ENCODE data around the gene YES1.
"Not testable (repeated sequence)": the region's sequence is repeated elsewhere in the genome, so short reads cannot be mapped to it uniquely, and the experiment has no call there.

The YES1 gene

DNA sequence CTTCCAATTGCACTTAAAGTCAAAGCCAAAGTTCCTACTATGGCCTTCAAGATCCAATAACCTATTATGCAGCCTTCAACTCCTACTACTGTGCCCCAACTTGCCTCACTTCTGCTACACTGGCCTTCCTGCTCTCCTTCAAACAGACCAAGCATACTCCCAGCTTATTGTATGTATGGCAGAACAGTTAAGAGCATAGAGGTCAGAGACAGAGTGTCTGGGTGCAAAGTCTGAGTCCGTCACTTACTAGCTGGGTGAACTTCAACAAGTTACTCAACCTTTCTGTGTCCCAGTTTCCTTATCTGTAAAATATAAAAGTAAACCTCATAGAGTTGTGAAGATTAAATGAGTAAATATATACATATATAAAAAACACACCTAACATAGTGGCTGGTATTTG is 37.2 kb downstream of the YES1 start:
- H3K36me3 ChIP-seq (ENCODE audit: control insufficient read depth in 1 of 2, insufficient read depth in 2 of 2, low read length in 2 of 2) = no peaks in the 10 kb centered on the region
- no peaks in the 10 kb centered on the region for H3K27me3 ChIP-seq (ENCODE audit: low read depth, low read length)
- no peak overlapping the region for H3K27ac ChIP-seq (ENCODE audit: low read length)
- peaks cover 0 to 7% of the 10 kb centered on the region in 2 donors for H3K4me1 ChIP-seq (ENCODE audit: control insufficient read depth in 1 of 2, insufficient read depth in 2 of 2, low read length in 2 of 2)
- no peaks in the 10 kb centered on the region for H3K9me3 ChIP-seq (ENCODE audit: control insufficient read depth in 1 of 2, low read length in 2 of 2)
- no peak overlapping the region for H3K4me3 ChIP-seq (ENCODE audit: low read depth in 1 of 2, low read length in 2 of 2)

DNA sequence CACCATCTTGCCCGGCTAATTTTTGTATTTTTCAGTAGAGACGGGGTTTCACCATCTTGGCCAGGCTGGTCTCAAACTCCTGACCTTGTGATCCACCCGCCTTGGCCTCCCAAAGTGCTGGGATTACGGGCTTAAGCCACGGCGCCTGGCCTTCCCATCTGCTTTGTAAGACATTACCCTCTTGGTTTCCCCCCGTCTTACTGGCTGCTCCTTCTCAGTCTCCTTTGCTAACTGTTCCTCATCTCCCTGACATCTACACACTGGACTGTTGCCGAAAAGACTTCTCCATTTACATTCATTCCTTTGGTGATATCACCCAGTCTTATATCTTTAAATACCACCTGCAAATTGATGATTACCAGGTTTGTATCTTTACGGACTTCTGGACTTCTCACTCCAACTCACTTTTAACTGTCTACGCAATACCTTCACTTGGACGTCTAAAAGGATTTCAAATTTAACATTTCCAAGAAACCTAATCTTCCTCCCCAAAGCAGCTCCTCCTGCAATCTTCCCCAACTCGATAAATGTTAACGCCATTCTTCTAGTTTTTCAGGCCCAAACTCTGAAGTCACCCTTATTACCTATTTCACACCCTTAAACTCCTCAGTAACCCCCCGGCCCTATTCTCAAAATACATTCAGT is 37.9 kb downstream of the YES1 start:
- Histone ChIP-seq H3K27ac (ENCODE audit: low read length) (no peak overlapping the region), H3K9me3 (ENCODE audit: control insufficient read depth in 1 of 2, low read length in 2 of 2) (no peaks in the 10 kb centered on the region), H3K4me1 (ENCODE audit: control insufficient read depth in 1 of 2, insufficient read depth in 2 of 2, low read length in 2 of 2) (peaks cover 0 to 7% of the 10 kb centered on the region in 2 donors), H3K36me3 (ENCODE audit: control insufficient read depth in 1 of 2, insufficient read depth in 2 of 2, low read length in 2 of 2) (no peaks in the 10 kb centered on the region), H3K4me3 (ENCODE audit: low read depth in 1 of 2, low read length in 2 of 2) (no peak overlapping the region), H3K27me3 (ENCODE audit: low read depth, low read length) (no peaks in the 10 kb centered on the region)

DNA sequence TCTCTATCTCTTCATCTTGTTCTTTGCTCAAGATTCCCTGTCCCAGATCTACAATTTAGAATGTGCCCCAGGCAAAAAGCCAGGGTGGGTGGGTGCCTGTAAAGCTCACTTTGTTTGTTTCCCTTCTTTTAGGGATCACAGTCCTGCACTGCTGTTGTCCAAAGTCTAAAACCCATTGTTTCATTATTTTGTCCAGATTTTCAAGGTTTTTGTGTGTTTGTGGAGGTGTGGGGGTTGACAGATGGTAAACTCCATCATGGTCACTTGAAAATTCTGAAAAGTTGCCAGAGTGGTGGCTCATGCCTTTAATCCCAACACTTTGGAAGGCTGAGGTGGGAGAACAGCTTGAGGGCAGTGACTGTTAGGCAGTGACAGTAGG is 41.5 kb downstream of the YES1 start:
- no peak overlapping the region for H3K27ac ChIP-seq (ENCODE audit: low read length)
- H3K9me3 ChIP-seq (ENCODE audit: control insufficient read depth in 1 of 2, low read length in 2 of 2) = no peaks in the 10 kb centered on the region
- no peaks in the 10 kb centered on the region for H3K4me1 ChIP-seq (ENCODE audit: control insufficient read depth in 1 of 2, insufficient read depth in 2 of 2, low read length in 2 of 2)
- H3K36me3 ChIP-seq (ENCODE audit: control insufficient read depth in 1 of 2, insufficient read depth in 2 of 2, low read length in 2 of 2) = no peaks in the 10 kb centered on the region
- H3K27me3 ChIP-seq (ENCODE audit: low read depth, low read length) = no peaks in the 10 kb centered on the region
- H3K4me3 ChIP-seq (ENCODE audit: low read depth in 1 of 2, low read length in 2 of 2) = no peak overlapping the region

DNA sequence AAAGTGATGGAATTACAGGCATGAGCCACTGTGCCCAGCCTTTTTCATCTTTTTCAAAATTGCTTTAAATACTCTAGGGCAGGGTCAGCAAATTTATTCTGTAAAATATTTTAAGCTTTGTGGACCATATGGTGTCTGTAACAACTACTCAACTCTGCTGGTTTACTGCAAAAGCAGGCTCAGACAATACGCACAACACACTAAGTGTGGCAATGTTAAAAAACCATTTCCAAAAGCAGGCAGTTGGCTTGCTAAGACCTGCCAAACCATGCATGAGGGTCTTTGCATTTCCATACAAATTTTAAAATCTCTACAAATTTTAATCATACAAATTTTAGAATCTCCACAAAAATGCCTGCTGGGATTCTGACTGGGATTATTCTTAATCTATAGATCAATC is 44.1 kb downstream of the YES1 start:
- H3K27me3 ChIP-seq (ENCODE audit: low read depth, low read length) = no peaks in the 10 kb centered on the region
- no peaks in the 10 kb centered on the region for H3K9me3 ChIP-seq (ENCODE audit: control insufficient read depth in 1 of 2, low read length in 2 of 2)
- no peak overlapping the region for H3K27ac ChIP-seq (ENCODE audit: low read length)
- no peaks in the 10 kb centered on the region for H3K36me3 ChIP-seq (ENCODE audit: control insufficient read depth in 1 of 2, insufficient read depth in 2 of 2, low read length in 2 of 2)
- no peaks in the 10 kb centered on the region for H3K4me1 ChIP-seq (ENCODE audit: control insufficient read depth in 1 of 2, insufficient read depth in 2 of 2, low read length in 2 of 2)
- no peak overlapping the region for H3K4me3 ChIP-seq (ENCODE audit: low read depth in 1 of 2, low read length in 2 of 2)

DNA sequence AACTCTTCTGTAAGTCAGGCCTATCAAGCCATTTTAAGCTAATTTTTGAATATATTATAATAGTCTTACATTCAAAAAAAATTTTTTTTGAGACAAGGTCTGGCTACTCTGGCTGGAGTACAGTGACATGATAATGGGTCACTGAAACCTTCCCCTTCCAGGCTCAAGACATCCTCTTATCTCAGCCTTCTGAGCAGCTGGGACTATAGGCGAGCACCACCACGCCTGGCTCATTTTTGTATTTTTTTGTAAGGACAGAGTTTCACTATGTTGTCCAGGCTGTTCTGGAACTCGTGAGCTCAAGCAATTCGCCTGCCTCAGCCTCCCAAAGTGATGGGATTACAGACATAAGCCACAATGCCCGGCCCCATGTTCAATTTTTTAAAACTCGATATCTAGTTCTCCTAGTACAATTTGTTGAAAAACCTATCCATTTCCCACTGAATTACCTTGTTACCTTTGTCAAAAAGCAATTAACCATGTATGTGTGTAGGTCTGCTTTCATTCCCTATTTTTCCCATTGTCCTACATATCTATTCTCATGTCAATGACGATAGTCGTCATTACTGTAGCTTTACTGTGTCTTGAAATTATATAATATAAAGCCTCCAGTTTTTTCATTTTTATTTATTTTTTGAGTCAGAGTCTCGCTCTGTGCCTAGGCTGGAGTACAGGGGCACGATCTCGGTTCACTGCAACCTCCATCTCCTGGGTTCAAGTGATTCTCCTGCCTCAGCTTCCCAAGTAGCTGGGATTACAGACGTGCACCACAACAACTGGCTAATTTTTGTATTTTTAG is 44.8 kb downstream of the YES1 start:
- Histone ChIP-seq H3K9me3 (ENCODE audit: control insufficient read depth in 1 of 2, low read length in 2 of 2) (no peaks in the 10 kb centered on the region), H3K27ac (ENCODE audit: low read length) (no peak overlapping the region), H3K4me1 (ENCODE audit: control insufficient read depth in 1 of 2, insufficient read depth in 2 of 2, low read length in 2 of 2) (peaks cover 0 to 2% of the 10 kb centered on the region in 2 donors), H3K27me3 (ENCODE audit: low read depth, low read length) (no peaks in the 10 kb centered on the region), H3K4me3 (ENCODE audit: low read depth in 1 of 2, low read length in 2 of 2) (no peak overlapping the region), H3K36me3 (ENCODE audit: control insufficient read depth in 1 of 2, insufficient read depth in 2 of 2, low read length in 2 of 2) (no peaks in the 10 kb centered on the region)

DNA sequence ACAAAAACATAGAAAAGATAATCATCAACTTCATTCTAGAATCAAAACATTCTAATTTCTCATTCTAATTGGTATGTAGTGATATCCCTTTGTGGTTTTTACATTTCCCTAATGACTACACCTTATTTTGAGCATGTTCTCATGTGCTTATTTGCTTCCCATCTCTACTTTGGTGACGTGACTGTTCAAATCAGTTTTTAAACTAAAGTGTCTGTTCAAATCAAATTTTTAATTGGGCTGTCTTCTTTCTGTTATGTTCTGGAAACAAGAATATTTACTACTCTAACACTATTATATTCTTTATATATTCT is 45.5 kb downstream of the YES1 start:
- no peak overlapping the region for H3K27ac ChIP-seq (ENCODE audit: low read length)
- no peaks in the 10 kb centered on the region for H3K27me3 ChIP-seq (ENCODE audit: low read depth, low read length)
- no peaks in the 10 kb centered on the region for H3K9me3 ChIP-seq (ENCODE audit: control insufficient read depth in 1 of 2, low read length in 2 of 2)
- peaks cover 0 to 2% of the 10 kb centered on the region in 2 donors for H3K4me1 ChIP-seq (ENCODE audit: control insufficient read depth in 1 of 2, insufficient read depth in 2 of 2, low read length in 2 of 2)
- no peak overlapping the region for H3K4me3 ChIP-seq (ENCODE audit: low read depth in 1 of 2, low read length in 2 of 2)
- H3K36me3 ChIP-seq (ENCODE audit: control insufficient read depth in 1 of 2, insufficient read depth in 2 of 2, low read length in 2 of 2) = no peaks in the 10 kb centered on the region

DNA sequence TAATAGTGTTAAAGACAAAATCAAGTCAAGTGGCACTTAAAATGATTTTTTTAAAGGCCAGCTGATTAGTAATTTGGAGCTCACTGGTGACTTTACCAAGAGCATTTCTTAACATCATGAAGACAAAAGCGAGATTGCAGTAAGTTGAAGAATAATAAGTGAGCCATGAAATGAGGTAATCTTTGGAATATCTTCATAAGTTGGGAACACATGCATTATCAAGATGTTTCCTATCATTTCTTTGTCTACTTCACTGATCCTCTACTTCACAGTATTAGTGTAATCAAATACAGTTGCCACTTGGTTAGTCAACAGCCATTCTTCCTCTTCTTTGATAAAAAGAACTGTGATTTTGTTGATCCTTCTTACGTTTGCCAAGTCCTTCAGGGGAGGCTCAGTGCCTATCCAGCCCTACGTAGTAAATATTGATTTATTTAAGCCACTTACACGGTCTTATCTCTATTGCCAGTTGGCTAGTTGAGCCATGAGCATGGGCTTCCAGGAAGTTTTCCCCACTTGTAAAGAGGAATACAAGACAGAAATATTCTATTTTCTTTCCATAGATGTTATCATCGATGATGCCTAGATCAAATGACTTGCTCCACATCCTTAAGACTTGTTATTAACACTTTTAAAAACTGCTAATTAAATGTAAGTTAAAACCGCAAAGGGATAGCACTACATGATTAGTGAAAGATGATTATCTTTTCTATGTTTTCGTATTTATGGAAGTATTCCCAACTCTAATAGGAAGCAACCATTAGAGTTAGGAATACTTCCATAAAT is 46.1 kb downstream of the YES1 start:
- H3K4me1 ChIP-seq (ENCODE audit: control insufficient read depth in 1 of 2, insufficient read depth in 2 of 2, low read length in 2 of 2) = peaks cover 0 to 2% of the 10 kb centered on the region in 2 donors
- no peak overlapping the region for H3K4me3 ChIP-seq (ENCODE audit: low read depth in 1 of 2, low read length in 2 of 2)
- no peaks in the 10 kb centered on the region for H3K27me3 ChIP-seq (ENCODE audit: low read depth, low read length)
- no peak overlapping the region for H3K27ac ChIP-seq (ENCODE audit: low read length)
- no peaks in the 10 kb centered on the region for H3K9me3 ChIP-seq (ENCODE audit: control insufficient read depth in 1 of 2, low read length in 2 of 2)
- H3K36me3 ChIP-seq (ENCODE audit: control insufficient read depth in 1 of 2, insufficient read depth in 2 of 2, low read length in 2 of 2) = no peaks in the 10 kb centered on the region

DNA sequence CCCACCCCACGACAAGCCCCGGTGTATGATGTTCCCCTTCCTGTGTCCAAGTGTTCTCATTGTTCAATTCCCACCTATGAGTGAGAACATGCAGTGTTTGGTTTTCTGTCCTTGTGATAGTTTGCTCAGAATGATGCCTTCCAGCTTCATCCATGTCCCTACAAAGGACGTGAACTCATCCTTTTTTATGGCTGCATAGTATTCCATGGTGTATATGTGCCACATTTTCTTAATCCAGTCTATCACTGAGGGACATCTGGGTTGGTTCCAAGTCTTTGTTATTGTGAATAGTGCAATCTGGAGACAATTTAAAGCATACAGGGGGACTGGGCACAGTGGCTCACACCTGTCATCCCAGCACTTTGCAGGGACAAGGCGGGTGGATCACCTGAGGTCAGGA is 52.2 kb downstream of the YES1 start:
- not testable (repeated sequence) for H3K4me1 ChIP-seq (ENCODE audit: control insufficient read depth in 1 of 2, insufficient read depth in 2 of 2, low read length in 2 of 2); H3K27me3 ChIP-seq (ENCODE audit: low read depth, low read length); H3K36me3 ChIP-seq (ENCODE audit: control insufficient read depth in 1 of 2, insufficient read depth in 2 of 2, low read length in 2 of 2); H3K9me3 ChIP-seq (ENCODE audit: control insufficient read depth in 1 of 2, low read length in 2 of 2); H3K4me3 ChIP-seq (ENCODE audit: low read depth in 1 of 2, low read length in 2 of 2); H3K27ac ChIP-seq (ENCODE audit: low read length)

DNA sequence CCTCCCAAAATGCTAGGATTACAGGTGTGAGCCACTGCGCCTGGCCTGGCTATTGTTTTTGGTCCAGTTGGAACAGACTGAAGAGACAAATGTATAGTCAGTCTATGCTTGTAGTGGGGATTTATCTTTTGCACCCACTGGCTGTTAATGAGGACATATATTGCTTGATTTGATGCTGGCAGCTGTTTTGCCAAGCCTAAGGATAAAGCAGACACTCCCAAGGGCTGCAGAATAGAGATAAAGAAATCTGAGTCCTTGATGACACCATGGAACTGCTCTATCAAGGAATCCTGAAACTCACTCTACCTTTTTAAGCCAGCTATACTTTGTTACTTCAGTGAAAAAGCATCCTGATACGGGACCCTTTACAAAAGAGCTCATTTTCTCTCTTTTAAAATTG is 56.5 kb downstream of the YES1 start:
- Histone ChIP-seq H3K27ac (ENCODE audit: low read length) (no peak overlapping the region), H3K27me3 (ENCODE audit: low read depth, low read length) (no peaks in the 10 kb centered on the region), H3K9me3 (ENCODE audit: control insufficient read depth in 1 of 2, low read length in 2 of 2) (no peaks in the 10 kb centered on the region), H3K4me1 (ENCODE audit: control insufficient read depth in 1 of 2, insufficient read depth in 2 of 2, low read length in 2 of 2) (no peaks in the 10 kb centered on the region), H3K4me3 (ENCODE audit: low read depth in 1 of 2, low read length in 2 of 2) (no peak overlapping the region), H3K36me3 (ENCODE audit: control insufficient read depth in 1 of 2, insufficient read depth in 2 of 2, low read length in 2 of 2) (peaks cover 0 to 4% of the 10 kb centered on the region in 2 donors)

DNA sequence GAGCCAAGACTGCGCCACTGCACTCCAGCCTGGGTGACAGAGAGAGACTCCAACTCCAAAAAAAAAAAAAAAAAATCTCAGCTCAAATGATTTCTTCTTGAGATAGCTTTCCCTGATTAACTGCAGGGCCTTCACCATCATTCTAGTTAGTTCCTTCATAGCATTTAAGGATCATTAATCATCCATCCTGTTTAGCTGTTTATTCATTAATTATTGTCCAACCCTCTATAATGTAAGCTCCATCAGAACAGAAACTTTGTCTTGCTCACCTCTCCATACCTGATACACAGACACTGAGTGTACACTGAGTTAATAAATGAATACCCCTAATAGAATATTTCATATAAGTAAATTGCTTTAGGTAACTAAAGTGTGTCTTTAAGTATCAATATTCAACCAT is 57.4 kb downstream of the YES1 start:
- peaks cover 0 to 9% of the 10 kb centered on the region in 2 donors for H3K36me3 ChIP-seq (ENCODE audit: control insufficient read depth in 1 of 2, insufficient read depth in 2 of 2, low read length in 2 of 2)
- H3K27me3 ChIP-seq (ENCODE audit: low read depth, low read length) = no peaks in the 10 kb centered on the region
- no peaks in the 10 kb centered on the region for H3K9me3 ChIP-seq (ENCODE audit: control insufficient read depth in 1 of 2, low read length in 2 of 2)
- H3K27ac ChIP-seq (ENCODE audit: low read length) = no peak overlapping the region
- H3K4me3 ChIP-seq (ENCODE audit: low read depth in 1 of 2, low read length in 2 of 2) = no peak overlapping the region
- no peaks in the 10 kb centered on the region for H3K4me1 ChIP-seq (ENCODE audit: control insufficient read depth in 1 of 2, insufficient read depth in 2 of 2, low read length in 2 of 2)

DNA sequence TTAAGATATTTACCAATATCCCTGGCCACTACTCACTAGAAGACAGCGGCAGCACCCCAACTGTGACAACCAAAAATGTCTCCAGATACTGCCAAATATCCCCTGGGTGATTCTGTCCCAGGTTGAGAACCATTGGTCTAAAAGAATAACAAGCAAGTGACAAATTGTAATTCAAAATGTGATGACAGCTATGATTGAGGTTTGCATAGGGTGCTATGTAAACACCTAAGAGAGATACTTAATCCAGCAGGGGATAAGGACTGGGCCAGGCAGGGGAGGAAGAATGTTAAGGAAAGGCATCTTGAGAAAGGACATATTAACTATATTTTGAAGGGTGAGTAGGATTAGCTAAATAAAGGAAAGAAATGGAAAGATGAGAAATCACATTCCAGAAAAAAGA is 61.6 kb downstream of the YES1 start:
- Histone ChIP-seq H3K36me3 (ENCODE audit: control insufficient read depth in 1 of 2, insufficient read depth in 2 of 2, low read length in 2 of 2) (peaks cover 5 to 24% of the 10 kb centered on the region in 2 donors), H3K4me3 (ENCODE audit: low read depth in 1 of 2, low read length in 2 of 2) (no peak overlapping the region), H3K27me3 (ENCODE audit: low read depth, low read length) (no peaks in the 10 kb centered on the region), H3K4me1 (ENCODE audit: control insufficient read depth in 1 of 2, insufficient read depth in 2 of 2, low read length in 2 of 2) (no peaks in the 10 kb centered on the region), H3K9me3 (ENCODE audit: control insufficient read depth in 1 of 2, low read length in 2 of 2) (no peaks in the 10 kb centered on the region), H3K27ac (ENCODE audit: low read length) (no peak overlapping the region)
